Activated T-cell treated with anti-CD3 and anti-CD28 coated beads, Interleukin-2, amount 50 U/mL, for 72 hours (primary cell): ENCODE measurements around the gene PCNX2. TPM values are rescaled to one million over a fixed set of nuclear protein-coding genes. Genes with fewer than 3 reads are reported as not detected.
"Not testable (repeated sequence)": the region's sequence is repeated elsewhere in the genome, so short reads cannot be mapped to it uniquely, and the experiment has no call there.

Source experiments
- ATAC-seq, 2 donors: fragments of 150-1000 bp; cut with Tn5 transposase; replicated peaks in 1 of 2; 2 replicates each; pipeline ENCODE4 v1.10.0; 2021; ENCODE audit warnings: moderate library complexity in 2 of 2, mild to moderate bottlenecking in 1 of 2
- DNase-seq, 2 donors: peaks; one replicate each; pipeline ENCODE4 v3.0.0; 2021 to 2022; ENCODE audit warnings: mixed read lengths in 1 of 2
- H3K27ac Mint-ChIP-seq: one replicate; pipeline ENCODE4 v1.8.0; 2022; ENCODE audit warnings: mild to moderate bottlenecking, moderate library complexity, mixed read lengths
- H3K27me3 Mint-ChIP-seq: one replicate; pipeline ENCODE4 v1.8.0; 2022; ENCODE audit warnings: low read depth, mixed read lengths
- H3K36me3 Mint-ChIP-seq, 2 donors: one replicate each; pipeline ENCODE4 v1.8.0; 2022; ENCODE audit warnings: mixed read lengths in 2 of 2, mild to moderate bottlenecking in 1 of 2; ENCODE audit not compliant: insufficient read depth in 2 of 2
- H3K4me1 Mint-ChIP-seq: one replicate; pipeline ENCODE4 v1.8.0; 2022; ENCODE audit warnings: low read depth, mixed read lengths
- H3K4me3 Mint-ChIP-seq, 2 donors: one replicate each; pipeline ENCODE4 v1.8.0; 2022; ENCODE audit warnings: mild to moderate bottlenecking in 2 of 2, mixed read lengths in 2 of 2, moderate library complexity in 2 of 2
- H3K9me3 Mint-ChIP-seq, 2 donors: one replicate each; pipeline ENCODE4 v1.8.0; 2022; ENCODE audit warnings: mixed read lengths in 2 of 2
- total RNA-seq, 2 donors: library from RNA; stranded (reverse); gene quantifications; one replicate each; pipeline ENCODE4 v1.2.3, GENCODE V29; 2022

Gene PCNX2
- total RNA-seq, 2 donors from 2014 or later = 26.2 to 28.6 TPM

- peaks cover 0 to 1% of the 10 kb centered on the region in 2 donors for H3K9me3 Mint-ChIP-seq
- DNase-seq (no peak), ATAC-seq (no peak)
- peak overlapping the region; percentile 29 for H3K27ac Mint-ChIP-seq
- H3K36me3 Mint-ChIP-seq = peaks cover 8 to 12% of the 10 kb centered on the region in 2 donors
- no peak overlapping the region for H3K4me3 Mint-ChIP-seq
- H3K4me1 Mint-ChIP-seq = no peaks in the 10 kb centered on the region
- H3K27me3 Mint-ChIP-seq = no peaks in the 10 kb centered on the region
These were observed 112.1 kb downstream of the PCNX2 start for GRCh38 chr1:233183226-233184020.

- peaks cover 0 to 1% of the 10 kb centered on the region in 2 donors for H3K9me3 Mint-ChIP-seq
- no peak overlapping the region for H3K27ac Mint-ChIP-seq
- no peaks in the 10 kb centered on the region for H3K4me1 Mint-ChIP-seq
These were observed 112.9 kb downstream of the PCNX2 start for GRCh38 chr1:233182587-233182986.

GRCh38 chr1:233180641-233181364 is 114.7 kb downstream of the PCNX2 start:
- Mint-ChIP-seq H3K36me3 (peaks cover 17 to 29% of the 10 kb centered on the region in 2 donors), H3K27ac (peak overlapping the region; percentile 30), H3K9me3 (peaks cover 0 to 1% of the 10 kb centered on the region in 2 donors), H3K4me1 (no peaks in the 10 kb centered on the region), H3K4me3 (no peak overlapping the region), H3K27me3 (no peaks in the 10 kb centered on the region)
- DNase-seq = no peak
- ATAC-seq = no peak

More at GRCh38 chr1:233182587-233182986, 112.9 kb downstream of the PCNX2 start:
- no peak for ATAC-seq
- H3K36me3 Mint-ChIP-seq = peaks cover 14 to 17% of the 10 kb centered on the region in 2 donors
- DNase-seq = no peak
- H3K4me3 Mint-ChIP-seq = no peak overlapping the region
- no peaks in the 10 kb centered on the region for H3K27me3 Mint-ChIP-seq

- H3K9me3 Mint-ChIP-seq, H3K4me1 Mint-ChIP-seq, ATAC-seq, DNase-seq, H3K4me3 Mint-ChIP-seq, H3K27me3 Mint-ChIP-seq: not testable (repeated sequence)
- Mint-ChIP-seq H3K36me3 (peaks cover 20 to 32% of the 10 kb centered on the region in 2 donors), H3K27ac (peak overlapping the region; percentile 78)
These were observed 115.9 kb downstream of the PCNX2 start for GRCh38 chr1:233179638-233180037.

- no peaks in the 10 kb centered on the region for H3K4me1 Mint-ChIP-seq
- H3K27me3 Mint-ChIP-seq = no peaks in the 10 kb centered on the region
- DNase-seq = no peak
These were observed 123.3 kb downstream of the PCNX2 start for GRCh38 chr1:233172201-233172600.

GRCh38 chr1:233170741-233171140 is 124.8 kb downstream of the PCNX2 start:
- Mint-ChIP-seq H3K27me3 (no peaks in the 10 kb centered on the region), H3K4me3 (no peak overlapping the region), H3K9me3 (no peaks in the 10 kb centered on the region), H3K27ac (no peak overlapping the region), H3K4me1 (no peaks in the 10 kb centered on the region), H3K36me3 (peaks cover 12 to 31% of the 10 kb centered on the region in 2 donors)
- DNase-seq (no peak), ATAC-seq (no peak)

More at GRCh38 chr1:233172201-233172600, 123.3 kb downstream of the PCNX2 start:
- peaks cover 12 to 37% of the 10 kb centered on the region in 2 donors for H3K36me3 Mint-ChIP-seq
- no peaks in the 10 kb centered on the region for H3K9me3 Mint-ChIP-seq
- ATAC-seq = no peak
- no peak overlapping the region for H3K27ac Mint-ChIP-seq
- no peak overlapping the region for H3K4me3 Mint-ChIP-seq

GRCh38 chr1:233168384-233168783 is 127.1 kb downstream of the PCNX2 start:
- ATAC-seq = no peak
- peaks cover 0 to 5% of the 10 kb centered on the region in 2 donors for H3K9me3 Mint-ChIP-seq
- peaks cover 14 to 32% of the 10 kb centered on the region in 2 donors for H3K36me3 Mint-ChIP-seq
- H3K27me3 Mint-ChIP-seq = no peaks in the 10 kb centered on the region
- H3K4me1 Mint-ChIP-seq = no peaks in the 10 kb centered on the region
- no peak overlapping the region for H3K4me3 Mint-ChIP-seq
- no peak for DNase-seq
- no peak overlapping the region for H3K27ac Mint-ChIP-seq

- DNase-seq = no peak
- Mint-ChIP-seq H3K27me3 (no peaks in the 10 kb centered on the region), H3K36me3 (peaks cover 11 to 20% of the 10 kb centered on the region in 2 donors), H3K27ac (no peak overlapping the region), H3K9me3 (peaks cover 0 to 5% of the 10 kb centered on the region in 2 donors), H3K4me3 (no peak overlapping the region), H3K4me1 (no peaks in the 10 kb centered on the region)
- no peak for ATAC-seq
These were observed 128.6 kb downstream of the PCNX2 start for GRCh38 chr1:233166896-233167295.

GRCh38 chr1:233163696-233164095 is 131.8 kb downstream of the PCNX2 start:
- ATAC-seq = no peak
- Mint-ChIP-seq H3K36me3 (peaks cover 9 to 12% of the 10 kb centered on the region in 2 donors), H3K27me3 (no peaks in the 10 kb centered on the region), H3K4me1 (no peaks in the 10 kb centered on the region), H3K27ac (no peak overlapping the region), H3K9me3 (peaks cover 0 to 5% of the 10 kb centered on the region in 2 donors), H3K4me3 (no peak overlapping the region)
- no peak for DNase-seq

- DNase-seq (no peak), ATAC-seq (no peak)
- H3K36me3 Mint-ChIP-seq = peaks cover 0 to 5% of the 10 kb centered on the region in 2 donors
- H3K27me3 Mint-ChIP-seq = no peaks in the 10 kb centered on the region
- no peak overlapping the region for H3K4me3 Mint-ChIP-seq
- no peak overlapping the region for H3K27ac Mint-ChIP-seq
- H3K9me3 Mint-ChIP-seq = no peaks in the 10 kb centered on the region
- no peaks in the 10 kb centered on the region for H3K4me1 Mint-ChIP-seq
These were observed 137.2 kb downstream of the PCNX2 start for GRCh38 chr1:233158322-233158721.

GRCh38 chr1:233157245-233157644 is 138.3 kb downstream of the PCNX2 start:
- Mint-ChIP-seq H3K36me3 (peaks cover 0 to 5% of the 10 kb centered on the region in 2 donors), H3K27me3 (no peaks in the 10 kb centered on the region), H3K4me3 (no peak overlapping the region), H3K4me1 (no peaks in the 10 kb centered on the region), H3K9me3 (no peaks in the 10 kb centered on the region), H3K27ac (no peak overlapping the region)
- DNase-seq (no peak), ATAC-seq (no peak)

GRCh38 chr1:233151861-233152260 is 143.7 kb downstream of the PCNX2 start:
- Mint-ChIP-seq H3K27me3 (no peaks in the 10 kb centered on the region), H3K4me1 (no peaks in the 10 kb centered on the region), H3K9me3 (no peaks in the 10 kb centered on the region), H3K4me3 (no peak overlapping the region), H3K36me3 (no peaks in the 10 kb centered on the region), H3K27ac (no peak overlapping the region)
- DNase-seq (no peak), ATAC-seq (no peak)

- H3K27me3 Mint-ChIP-seq = no peaks in the 10 kb centered on the region
- DNase-seq (no peak), ATAC-seq (no peak)
- no peaks in the 10 kb centered on the region for H3K36me3 Mint-ChIP-seq
- peak overlapping the region; percentile 28 for H3K27ac Mint-ChIP-seq
- no peak overlapping the region for H3K4me3 Mint-ChIP-seq
- H3K4me1 Mint-ChIP-seq = no peaks in the 10 kb centered on the region
- H3K9me3 Mint-ChIP-seq = no peaks in the 10 kb centered on the region
These were observed 151.1 kb downstream of the PCNX2 start for GRCh38 chr1:233144434-233144833.
